GM13977 (cell line): ENCODE measurements around the gene HES7.

Source experiments
- DNase-seq: peaks from one replicate; pipeline ENCODE4 v3.0.0; 2012; ENCODE audit warnings: low spot score
- in situ Hi-C: fragments of 300-500 bp; cut with MboI; formaldehyde crosslinking; loops from one replicate; pipeline ENCODE4 v1.12.0; 2022; ENCODE audit warnings: low sequenced_read_pairs, low pct_unique_long_range_greater_than_20kb, mixed read lengths, inconsistent platforms; ENCODE audit not compliant: unreplicated experiment
- TF ChIP-seq, protein P1 (sequence below): IDR thresholded peaks from 2 replicates; pipeline ENCODE4 v1.5.1; 2012; ENCODE audit warnings: mild to moderate bottlenecking, control low read depth; ENCODE audit not compliant: insufficient read depth; ENCODE audit errors: extremely low read depth, missing control alignments

HES7 gene

GRCh38 chr17:8126491-8127066 lies 2.7 kb upstream of the HES7 start:
- TF ChIP-seq, protein P1, sequence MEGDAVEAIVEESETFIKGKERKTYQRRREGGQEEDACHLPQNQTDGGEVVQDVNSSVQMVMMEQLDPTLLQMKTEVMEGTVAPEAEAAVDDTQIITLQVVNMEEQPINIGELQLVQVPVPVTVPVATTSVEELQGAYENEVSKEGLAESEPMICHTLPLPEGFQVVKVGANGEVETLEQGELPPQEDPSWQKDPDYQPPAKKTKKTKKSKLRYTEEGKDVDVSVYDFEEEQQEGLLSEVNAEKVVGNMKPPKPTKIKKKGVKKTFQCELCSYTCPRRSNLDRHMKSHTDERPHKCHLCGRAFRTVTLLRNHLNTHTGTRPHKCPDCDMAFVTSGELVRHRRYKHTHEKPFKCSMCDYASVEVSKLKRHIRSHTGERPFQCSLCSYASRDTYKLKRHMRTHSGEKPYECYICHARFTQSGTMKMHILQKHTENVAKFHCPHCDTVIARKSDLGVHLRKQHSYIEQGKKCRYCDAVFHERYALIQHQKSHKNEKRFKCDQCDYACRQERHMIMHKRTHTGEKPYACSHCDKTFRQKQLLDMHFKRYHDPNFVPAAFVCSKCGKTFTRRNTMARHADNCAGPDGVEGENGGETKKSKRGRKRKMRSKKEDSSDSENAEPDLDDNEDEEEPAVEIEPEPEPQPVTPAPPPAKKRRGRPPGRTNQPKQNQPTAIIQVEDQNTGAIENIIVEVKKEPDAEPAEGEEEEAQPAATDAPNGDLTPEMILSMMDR = no peak
- peak; percentile 79 for DNase-seq
- in situ Hi-C loops = no loop called here

DNA sequence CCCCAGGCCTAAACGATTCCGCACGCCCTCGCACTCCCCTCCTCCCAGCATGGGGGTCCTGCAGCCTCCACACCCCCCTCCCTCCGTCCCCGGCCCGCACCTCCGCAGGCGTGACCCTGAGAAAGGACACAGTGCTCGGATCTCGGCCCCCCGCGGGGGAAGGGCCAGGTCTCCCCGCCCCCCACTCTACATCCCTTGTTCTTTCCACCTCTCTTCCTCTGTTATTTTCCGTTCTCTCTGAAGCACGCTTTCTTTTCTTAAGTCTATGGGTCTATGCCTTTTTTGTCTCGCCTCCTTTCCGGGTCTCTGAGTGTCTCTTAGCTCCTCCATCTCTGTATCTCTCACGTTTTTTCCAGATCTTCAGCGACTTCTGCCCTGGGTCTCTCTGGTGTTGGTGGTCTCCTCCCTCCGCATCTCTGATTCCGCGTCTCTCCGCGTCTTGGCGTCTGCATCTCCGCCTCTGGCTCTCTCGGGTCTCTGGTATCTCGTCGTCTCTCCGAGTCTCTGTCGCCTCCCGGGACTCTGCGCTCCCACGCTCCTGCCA lies 2.1 kb upstream of the HES7 start:
- in situ Hi-C loops = no loop called here
- TF ChIP-seq, protein P1 = no peak
- DNase-seq = no peak

DNA sequence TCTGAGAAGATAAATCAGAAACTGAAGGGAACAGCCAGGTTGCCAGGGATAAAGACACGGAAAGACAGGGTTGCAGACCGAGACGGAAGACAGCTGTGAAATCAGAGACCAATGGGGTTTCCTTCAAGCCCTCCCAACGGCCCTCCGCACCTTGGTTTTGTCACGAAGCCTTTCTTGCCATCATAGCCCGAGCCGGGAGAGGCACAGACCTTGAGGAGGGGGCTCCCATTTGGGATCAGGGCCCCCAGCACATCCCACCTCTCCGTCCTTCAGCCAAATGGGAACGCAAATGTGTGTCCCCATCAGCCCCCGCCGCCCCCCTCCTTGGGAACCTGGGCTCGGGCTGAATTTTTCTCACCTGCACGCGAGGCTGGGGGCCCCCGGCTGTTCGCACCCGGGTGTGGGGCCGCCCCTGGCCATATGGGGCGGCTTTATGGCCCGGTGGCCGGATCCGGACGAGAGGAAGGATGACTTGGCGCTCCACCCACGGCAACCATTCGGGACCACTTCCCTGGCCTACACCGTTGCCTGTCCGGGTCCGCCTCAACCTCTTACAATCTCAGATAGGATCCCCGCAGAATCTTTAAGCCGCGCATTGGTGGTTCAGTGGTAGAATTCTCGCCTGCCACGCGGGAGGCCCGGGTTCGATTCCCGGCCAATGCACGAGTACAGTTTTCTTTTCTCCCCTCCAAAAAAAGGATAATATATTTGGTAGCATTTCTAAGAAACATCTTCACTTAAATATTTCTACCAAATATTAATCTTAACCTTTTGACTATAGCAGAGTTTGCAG lies 1.4 kb upstream of the HES7 start:
- TF ChIP-seq, protein P1 = no peak
- DNase-seq = peak; percentile 85
- in situ Hi-C loops = no loop called here

GRCh38 chr17:8124350-8125153 lies 646 bp upstream of the HES7 start:
- TF ChIP-seq, protein P1 = no peak
- in situ Hi-C loops = no loop called here
- DNase-seq = no peak

GRCh38 chr17:8122924-8123694 lies 797 bp downstream of the HES7 start:
- in situ Hi-C loops = no loop called here
- peak; percentile 64 for DNase-seq
- TF ChIP-seq, protein P1 = no peak

DNA sequence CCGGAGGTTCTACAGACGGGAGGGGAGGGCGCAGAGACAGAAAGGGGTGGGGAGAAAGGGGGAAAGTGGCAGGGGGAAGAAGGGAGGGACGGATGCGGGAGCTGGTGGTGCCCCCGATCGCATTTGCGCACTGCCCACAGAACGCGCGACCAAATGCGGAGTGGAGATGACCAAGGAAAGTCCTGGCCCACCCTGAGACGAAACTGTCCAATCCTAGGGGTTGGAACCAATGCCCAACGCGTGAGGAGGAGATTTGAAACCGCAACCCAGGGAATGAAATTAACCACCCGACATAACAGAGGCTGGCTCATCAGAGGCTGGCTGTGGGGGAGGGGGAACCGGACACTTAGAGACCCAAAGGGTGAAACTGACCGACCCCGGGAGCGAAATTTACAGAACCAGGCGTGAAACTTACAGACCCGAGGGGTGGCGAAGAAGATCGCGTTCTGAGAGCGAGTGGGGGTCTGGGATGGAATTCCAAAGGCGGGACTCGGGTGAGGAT lies 1.4 kb downstream of the HES7 start:
- no peak for DNase-seq
- TF ChIP-seq, protein P1 = no peak
- in situ Hi-C loops = no loop called here
